DMS79 treated with DMSO at 0.1 percent for 48 hours (cell line): ENCODE results near the gene GMCL1.
"Not testable (repeated sequence)": the region's sequence is repeated elsewhere in the genome, so short reads cannot be mapped to it uniquely, and the experiment has no call there.

Source experiments
- DNase-seq: peaks from one replicate; lab custom pipeline; 2025; lab: John Stamatoyannopoulos, UW

GMCL1 gene

DNA sequence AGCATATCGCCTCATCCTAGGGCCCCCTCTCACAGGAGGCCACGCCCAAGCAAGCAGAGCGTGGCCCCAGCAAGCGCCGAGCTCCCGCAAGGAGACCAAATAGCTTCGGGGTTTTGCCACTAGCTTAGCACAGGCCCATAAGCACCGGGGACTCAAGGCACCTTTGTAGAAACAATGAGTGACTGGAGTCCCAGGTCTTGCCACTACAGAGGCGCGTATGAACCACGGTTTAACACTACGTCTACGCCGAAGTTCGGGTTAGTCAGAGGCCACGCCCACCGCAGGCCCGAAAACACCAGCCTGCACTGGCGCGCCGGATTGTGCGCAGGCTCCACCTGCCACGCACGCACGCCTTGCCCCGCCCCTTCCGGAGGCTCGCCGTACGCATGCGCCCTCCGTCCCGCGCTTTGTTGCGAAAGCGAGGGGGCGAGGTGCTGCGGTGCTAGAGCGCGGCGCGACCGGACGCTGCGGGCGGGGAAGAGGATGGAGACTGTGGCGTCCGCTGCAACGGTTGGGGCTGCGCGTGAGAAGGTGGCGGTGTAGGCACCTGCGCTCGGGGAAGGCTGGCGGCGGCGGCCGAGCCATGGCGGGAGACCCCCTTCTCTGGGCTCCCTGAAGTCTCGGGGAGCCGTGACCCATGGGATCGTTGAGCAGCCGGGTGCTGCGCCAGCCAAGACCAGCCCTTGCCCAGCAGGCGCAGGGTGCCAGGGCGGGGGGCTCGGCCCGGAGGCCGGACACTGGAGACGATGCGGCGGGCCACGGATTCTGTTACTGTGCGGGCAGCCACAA lies at the start of gene GMCL1:
GMCL1 (plus strand) TSS at position 405 of the 789 bp plus-strand sequence; CDS start at position 638, 233 bp downstream.
- peak; percentile 91 for DNase-seq

GRCh38 chr2:69780921-69781320 lies 48.5 kb upstream of the GMCL1 start:
- no peak for DNase-seq

DNA sequence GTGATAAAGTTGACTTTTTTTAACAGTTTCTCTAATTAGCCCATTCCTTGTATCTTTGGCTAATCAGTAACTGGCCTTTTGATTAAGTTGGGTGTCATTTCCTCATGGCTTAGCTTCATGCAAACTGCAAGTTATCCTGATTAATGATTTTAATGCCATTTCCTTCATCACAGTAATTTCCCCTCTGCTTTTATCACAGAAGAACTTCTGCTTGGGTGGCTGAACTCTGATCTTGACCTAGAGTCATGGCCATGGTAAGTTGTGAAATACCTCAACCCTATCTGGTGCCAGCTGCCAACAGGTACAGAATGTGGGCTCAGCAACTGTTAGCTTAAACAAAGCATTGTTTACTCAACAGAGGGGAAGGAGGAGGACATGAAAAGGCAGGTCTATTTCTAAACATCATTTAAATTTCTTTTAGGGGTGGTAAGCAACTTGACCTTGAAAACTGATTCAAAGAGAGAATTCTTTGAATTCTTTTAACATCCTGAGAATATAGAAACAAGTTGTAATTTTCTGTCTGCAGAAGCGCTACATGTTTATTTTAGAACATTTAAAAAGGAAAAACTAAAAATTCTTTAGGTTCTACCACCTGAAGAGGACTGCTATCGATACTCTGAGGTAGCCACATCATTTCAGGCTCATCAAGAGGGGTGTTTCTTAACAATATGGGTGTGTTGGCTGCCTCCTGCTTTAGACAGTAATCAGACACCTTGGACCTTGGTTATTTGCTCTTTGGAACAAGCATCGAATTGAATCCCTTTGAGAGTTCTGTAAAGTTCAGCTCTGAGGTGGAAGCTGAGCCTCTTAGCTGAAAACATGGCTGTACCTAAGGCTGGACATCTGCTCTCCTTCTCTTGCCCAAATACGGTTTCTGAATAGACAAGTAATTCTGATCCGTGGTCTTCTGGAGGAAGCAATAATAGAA lies 47.9 kb upstream of the GMCL1 start:
- no peak for DNase-seq

DNA sequence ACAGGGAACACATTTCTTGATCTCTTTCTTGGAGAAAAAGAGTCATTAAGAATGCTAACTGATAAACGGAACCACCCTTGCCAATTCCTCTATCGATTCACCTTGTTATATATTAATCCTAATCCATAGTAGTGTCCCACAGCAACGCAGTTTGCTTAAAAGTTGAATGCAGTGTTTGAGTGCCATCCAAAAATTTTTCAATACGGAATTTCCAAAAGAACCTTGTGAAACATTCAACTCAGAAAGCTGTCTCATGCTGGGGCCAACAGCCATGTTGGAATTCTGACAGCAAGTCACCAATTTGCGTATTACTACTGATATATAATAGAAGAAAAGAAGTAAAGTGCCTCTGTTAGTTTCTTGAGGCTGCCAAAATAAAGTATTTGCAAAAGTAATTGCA lies 45.2 kb upstream of the GMCL1 start:
- no peak for DNase-seq

- DNase-seq = no peak
These were observed 44.1 kb upstream of the GMCL1 start for GRCh38 chr2:69785358-69785757.

GRCh38 chr2:69786052-69786560 lies 43.4 kb upstream of the GMCL1 start:
- no peak for DNase-seq

- no peak for DNase-seq
These were observed 40.2 kb upstream of the GMCL1 start for GRCh38 chr2:69789175-69789721.

GRCh38 chr2:69789772-69790600 lies 39.5 kb upstream of the GMCL1 start:
- no peak for DNase-seq

- no peak for DNase-seq
These were observed 38.9 kb upstream of the GMCL1 start for GRCh38 chr2:69790601-69790959.

GRCh38 chr2:69791045-69791444 lies 38.4 kb upstream of the GMCL1 start:
- DNase-seq = no peak

DNA sequence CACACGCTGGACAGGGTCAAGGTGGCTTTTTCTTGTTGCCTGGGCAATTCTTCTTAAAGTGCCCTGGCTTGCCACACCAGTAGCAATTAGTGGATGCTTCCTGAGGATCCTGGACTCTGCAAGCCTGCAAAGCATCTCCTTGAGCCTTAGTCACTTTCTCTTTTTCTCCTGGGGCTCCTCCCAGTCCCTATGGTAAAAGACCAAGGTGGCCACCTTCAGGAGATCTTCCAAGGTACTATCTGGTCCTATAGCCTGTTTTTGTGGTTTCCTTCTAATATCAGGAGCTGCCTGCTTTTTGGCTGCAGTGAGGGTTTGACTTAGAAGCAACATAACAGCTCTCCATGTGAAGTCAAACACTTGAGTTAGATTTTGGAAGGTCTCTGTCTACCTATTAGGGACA lies 33.3 kb upstream of the GMCL1 start:
- DNase-seq = no peak

DNA sequence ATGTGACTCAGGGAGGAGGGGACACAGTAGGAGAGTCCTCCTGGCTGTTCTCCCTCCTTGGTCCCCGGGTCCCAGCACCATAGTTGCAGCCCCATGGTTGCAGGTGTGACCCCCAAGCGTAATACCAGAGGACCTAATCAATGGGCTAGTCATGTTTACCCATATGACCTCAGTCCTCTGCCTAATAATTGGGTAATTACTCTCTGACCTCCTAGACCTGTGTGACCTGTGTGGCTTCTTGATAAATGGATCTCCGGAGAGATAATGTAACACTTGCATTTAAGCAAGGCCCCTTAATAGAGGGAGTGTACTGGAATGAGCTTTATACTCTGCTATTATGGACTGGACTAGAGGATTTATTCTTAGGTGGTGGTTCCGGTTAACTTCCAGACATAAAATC lies 32.2 kb upstream of the GMCL1 start:
- DNase-seq = no peak

DNA sequence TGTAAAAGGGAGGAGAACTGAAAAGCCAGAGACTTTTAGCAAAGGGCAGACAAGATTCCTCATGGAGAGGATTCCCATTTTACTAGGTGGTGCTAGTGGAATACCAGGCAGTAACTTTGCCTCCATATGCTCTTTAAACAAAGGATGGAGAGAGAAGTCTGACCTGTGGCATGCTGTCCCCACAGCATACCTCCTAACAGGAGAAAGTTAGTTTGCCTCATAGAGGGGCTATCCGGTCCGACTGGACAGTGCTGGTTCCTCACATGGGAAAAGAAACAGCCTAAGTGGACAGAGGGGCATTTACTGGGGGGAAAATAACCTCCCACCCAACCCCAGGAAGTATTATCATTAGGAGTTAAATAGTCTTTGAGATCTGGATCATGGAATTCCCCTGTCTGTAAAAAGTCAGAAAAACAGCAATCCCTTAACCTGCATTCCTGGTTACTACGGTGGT lies 31.6 kb upstream of the GMCL1 start:
- no peak for DNase-seq

- DNase-seq = peak; percentile 44
These were observed 31.1 kb upstream of the GMCL1 start for GRCh38 chr2:69798290-69798908.

DNA sequence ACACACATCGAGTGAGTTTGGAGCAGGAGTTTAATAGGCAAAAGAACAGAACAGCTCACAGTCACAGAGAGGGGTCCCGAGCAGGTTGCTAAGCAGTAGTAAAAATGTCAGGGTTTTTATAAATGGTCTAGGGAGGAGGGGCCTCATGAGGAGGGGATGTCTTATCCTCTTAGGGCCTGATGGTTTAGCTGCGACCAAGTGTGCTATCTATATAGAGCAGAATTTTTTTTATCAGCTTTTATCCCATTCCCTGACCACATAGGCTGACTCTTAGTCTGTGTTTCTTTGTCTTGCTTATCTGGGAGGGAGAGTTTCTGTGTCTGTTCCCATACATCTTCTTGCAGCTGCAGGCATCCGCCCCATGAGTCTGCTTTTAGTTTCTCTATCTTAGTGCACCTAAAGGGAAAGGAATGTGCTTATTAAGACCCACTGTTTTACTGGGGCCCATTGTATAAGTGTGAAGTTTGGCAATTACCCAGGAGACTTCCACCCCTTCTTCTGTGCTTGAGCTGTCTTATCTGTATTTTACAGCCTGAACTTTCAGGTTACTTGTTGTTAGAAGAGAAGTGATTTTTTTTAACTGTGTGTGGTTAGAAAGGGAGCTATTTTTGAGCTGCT lies 30.4 kb upstream of the GMCL1 start:
- DNase-seq = peak; percentile 44

DNA sequence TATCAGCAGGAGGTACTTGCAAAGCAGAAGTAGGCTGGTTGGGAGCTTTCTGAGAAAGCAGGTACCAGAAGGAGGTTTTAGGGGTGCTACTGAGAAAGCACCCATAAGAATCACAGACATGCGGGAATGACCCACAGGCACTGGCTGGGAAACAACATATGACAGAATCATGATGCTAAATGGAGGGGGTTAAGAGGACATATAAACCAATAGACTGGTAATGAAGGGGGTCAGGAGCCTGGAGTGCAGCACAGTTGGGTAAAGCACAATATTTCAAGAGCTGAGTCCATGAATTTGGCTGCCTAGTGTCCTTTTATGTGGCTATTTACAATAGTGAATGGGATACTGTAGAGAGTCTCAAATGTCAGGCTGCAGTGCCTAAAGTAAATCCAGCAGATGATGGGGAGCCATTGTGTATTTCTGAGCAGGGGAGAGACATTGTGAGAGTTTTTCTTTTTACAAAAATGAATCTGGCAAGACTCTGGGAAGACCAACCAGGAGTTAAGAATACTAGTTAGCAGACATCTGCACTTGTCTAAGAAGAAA lies 27.6 kb upstream of the GMCL1 start:
- DNase-seq = no peak

- DNase-seq = not testable (repeated sequence)
These were observed 26.6 kb upstream of the GMCL1 start for GRCh38 chr2:69802781-69803367.

DNA sequence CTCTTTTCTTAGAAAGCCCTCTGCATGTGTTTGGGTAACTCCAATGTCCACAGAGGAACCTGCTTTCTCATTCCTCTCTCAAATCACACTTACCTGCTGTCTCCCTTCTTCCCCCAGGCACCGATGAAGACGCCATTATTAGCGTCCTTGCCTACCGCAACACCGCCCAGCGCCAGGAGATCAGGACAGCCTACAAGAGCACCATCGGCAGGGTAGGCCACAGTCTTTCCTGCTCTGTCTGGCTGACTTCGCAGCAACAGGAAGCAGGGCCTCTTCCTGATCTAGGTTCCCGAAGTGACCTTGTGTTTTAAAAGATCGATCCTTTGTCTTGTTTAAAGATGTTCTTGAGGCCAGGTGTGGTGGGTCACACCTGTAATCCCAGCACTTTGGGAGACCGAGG lies 25.0 kb upstream of the GMCL1 start:
- DNase-seq = no peak

DNA sequence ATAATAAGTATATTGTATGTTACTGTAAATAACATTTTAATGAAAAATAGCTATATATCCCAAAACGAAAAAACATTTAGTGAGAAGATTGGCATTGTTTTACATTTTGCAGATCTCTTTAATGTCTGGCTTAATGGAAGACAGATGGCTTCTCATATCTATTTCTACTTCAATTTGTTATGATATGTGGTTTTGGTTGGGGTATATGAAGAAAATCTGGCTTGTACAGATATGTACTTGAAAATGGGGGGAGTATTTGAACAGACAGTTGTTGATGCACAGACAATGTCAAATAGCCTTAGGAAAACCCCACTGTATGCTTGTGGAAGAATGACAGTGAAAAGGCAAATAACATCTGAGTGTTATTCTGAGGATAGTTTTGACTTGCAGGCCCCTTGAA lies 23.6 kb upstream of the GMCL1 start:
- DNase-seq = no peak
